HG03025 (cell line): Measurements from ENCODE around the gene SNCA.

Experiments used
- ATAC-seq: cut with Tn5 transposase; IDR thresholded peaks from one replicate; pipeline ENCODE4 v1.9.1; 2021; ENCODE audit warnings: mild to moderate bottlenecking, moderate library complexity; ENCODE audit not compliant: unreplicated experiment, low FRiP score

Gene SNCA

DNA sequence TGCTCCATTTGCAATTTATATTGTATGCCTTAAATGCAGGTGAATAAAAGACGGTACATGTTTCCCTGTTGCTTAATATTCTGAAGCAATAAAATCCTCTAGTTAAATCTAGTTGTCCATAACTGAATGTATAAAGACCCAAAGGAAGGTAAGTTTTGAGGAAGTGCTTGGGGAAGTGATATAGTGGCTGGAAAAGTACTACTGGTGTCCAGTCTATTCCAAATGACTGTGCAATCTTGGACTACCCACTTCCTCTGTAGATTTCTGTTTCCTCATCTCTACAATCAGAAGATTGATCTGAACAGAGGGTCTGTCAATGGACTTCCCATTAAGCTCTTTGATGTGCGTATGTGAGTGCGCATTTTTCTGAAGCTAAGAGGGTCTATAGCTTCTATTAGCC lies 17.0 kb downstream of the SNCA start:
- no peak for ATAC-seq

DNA sequence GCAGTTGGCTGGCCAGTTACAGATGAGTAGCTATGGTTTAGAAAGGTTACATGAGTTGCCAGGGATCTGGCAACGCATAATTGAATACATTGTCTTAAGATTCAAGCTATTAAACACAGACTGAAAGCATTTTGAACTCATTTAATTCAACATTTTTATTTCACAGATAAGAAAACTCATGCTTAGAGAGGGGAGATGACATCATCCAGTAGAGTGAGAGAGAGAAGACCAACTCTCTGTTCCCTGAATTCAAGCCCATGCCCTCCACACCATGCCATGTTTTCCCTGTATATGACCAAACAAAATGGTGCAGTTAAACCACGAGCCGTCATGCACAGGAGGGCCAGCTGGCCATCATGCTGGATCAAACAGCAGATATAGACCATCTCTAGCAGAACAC lies 22.6 kb downstream of the SNCA start:
- ATAC-seq, result no peak

GRCh38 chr4:89813197-89813596 lies 23.8 kb downstream of the SNCA start:
- ATAC-seq, result no peak

DNA sequence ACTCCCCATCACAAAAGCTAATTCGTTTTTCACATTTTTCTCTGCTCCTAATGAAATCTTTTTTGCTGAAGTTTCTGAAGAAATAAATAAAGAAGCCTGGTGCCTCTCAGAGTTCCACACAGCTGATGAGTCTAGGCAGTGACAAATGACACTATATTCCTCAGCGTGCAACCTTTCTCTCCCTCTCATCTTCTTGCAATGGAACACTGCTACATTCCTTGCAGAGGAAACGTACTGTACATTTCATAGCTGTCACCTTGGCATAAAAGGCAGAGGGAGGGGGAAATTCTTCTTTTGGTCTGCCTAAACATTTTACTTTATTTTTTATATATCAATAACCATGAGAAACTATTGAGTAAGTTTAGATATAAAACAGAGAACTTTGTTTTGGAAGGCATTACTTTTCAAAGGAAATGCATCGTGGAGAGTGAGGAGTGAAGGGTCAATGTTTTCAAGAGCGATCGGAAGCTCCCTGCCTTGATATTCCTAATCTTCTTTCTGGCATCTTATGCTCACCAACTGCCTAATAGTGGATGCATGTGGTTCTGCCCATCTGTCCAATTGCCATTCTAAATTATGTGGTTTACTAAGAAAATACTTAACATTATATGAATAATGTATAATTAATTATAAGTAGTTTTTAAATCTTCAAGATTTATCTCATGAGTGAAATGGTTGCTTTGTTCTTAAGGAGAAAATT lies 29.4 kb downstream of the SNCA start:
- no peak for ATAC-seq

DNA sequence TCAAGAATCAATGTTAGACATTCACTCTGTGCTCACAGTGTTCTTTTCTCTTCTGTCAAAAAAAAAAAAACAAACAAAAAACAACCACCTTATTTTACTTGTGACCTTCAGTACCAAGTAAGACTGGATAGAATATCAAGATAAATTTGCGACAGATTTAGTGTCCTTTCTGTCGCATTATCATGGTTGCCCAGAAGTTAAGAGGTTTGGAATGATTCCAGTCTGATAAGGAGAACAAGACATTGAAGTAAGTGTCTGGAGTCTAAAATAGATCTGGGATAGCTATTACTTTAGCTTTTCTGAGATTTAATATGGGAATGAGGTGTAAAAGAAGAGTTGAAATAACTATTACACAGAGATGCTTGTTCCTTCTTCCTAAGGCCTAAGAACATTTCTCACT lies 31.7 kb downstream of the SNCA start:
- ATAC-seq, result no peak

GRCh38 chr4:89803915-89804314 lies 33.0 kb downstream of the SNCA start:
- ATAC-seq, result no peak

- no peak for ATAC-seq
Observed at GRCh38 chr4:89803036-89803435, 33.9 kb downstream of the SNCA start.

DNA sequence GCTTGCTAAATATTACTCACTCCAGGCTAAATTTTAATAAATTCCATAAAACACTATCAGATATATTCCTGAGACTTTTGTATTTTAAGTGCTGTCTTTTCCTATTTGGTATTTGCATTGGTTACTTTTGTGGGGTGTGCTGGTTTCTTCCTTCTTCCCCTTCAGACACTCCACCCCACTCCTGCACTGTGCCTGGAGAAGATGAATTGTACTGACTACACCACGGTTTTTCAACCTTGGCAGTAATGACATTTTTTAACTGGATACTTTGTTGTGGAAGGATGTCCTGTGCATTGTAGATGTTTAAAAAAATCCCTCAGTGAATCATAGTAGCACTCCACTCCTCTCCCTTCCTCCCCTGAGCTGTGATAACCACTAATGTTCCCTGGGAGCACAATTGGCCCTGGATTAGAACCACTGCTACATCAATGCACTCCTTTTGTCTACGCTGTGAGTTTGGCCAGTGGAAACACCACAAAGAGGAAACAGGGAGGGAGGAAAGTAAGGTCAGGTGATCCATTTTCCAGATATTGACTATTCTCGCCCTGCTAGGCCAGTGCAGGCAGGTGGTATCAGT lies 36.3 kb downstream of the SNCA start:
- ATAC-seq, result no peak

- ATAC-seq, result no peak
Observed at GRCh38 chr4:89800012-89800516, 36.9 kb downstream of the SNCA start.

- no peak for ATAC-seq
Observed at GRCh38 chr4:89799071-89799470, 37.9 kb downstream of the SNCA start.

- ATAC-seq, result no peak
Observed at GRCh38 chr4:89797117-89797516, 39.8 kb downstream of the SNCA start.

DNA sequence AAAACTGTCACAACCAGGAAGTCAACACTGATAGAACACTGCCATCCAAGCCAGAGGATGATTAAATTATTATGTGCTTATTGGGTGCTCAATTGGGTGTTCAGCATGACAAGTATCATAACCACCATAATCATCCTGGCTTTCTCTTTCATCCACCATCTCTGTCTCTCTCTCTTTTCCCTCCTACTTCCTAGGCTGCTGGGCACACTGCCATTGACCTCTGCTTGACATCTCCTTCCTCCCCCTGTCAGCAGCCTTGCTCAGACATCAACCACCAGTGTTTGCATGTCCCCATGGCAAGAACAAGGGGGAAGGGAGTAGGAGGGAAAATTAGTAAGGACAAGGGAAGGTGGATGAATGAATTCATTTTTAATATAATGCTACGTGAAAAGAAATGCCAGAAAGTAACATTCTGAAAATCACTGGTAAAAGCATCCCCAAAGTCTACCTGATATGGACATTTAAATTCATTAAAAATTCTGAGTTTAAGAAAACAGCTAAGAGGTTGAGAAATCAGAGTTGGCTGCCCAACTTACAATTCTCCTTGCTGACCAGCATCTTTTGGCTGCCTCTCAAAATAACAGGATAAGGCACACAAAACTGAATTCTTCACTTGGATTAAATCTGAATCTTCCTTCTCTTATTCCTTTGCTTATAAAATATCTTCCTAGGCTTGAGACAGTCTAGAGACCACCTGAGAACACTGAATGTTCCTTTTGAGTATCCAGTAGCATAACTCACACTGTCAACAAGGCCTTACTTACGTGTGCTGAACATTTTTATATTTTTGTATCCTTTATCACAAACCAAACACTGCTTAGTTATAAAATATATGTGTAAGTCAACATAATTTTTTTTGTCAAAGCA lies 48.5 kb downstream of the SNCA start:
- no peak for ATAC-seq

DNA sequence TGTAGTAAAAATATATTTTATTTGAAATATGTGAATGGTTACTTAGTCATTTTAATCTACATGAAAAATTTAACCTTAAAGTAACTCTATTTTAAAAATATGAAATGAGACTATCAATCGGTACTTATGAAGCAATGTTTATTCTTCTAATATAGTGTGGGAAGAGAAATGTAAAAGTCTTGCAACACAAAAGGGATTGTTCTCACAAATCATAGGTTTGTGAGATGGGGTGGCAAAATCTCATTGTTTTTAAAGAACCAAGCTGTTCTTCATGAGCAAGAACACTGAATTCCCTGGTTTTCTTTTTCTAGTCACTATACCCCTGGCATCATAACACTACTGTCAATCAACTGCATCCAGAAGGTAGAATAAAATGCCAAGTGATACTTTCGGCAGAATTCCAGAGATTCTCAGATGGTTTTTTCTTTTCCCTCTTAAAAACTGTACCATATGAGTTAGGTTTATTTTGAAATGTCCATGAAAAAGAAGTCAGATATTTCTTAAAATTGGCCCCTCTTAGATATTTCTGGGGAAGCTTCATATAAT lies 52.2 kb downstream of the SNCA start:
- ATAC-seq, result no peak

- no peak for ATAC-seq
Observed at GRCh38 chr4:89781321-89781720, 55.6 kb downstream of the SNCA start.

DNA sequence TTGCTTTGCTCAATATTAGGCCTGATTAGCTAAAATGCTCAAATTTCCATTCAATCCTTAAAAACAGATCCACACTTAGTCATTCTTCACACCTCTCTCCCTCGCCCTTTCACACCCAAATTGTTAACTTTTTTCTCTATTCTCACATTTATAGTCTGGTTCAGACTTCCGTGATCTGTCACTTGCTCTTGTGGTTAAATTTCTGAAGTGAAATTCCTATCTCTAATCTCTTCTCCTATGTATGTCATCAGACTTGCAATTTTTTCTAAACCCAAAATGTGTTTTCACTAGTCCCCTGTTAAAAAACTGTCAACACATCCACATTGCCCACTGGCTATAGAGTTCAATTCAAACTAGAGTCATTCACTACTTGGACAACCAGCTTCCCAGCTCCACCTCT lies 63.2 kb downstream of the SNCA start:
- ATAC-seq, result no peak

DNA sequence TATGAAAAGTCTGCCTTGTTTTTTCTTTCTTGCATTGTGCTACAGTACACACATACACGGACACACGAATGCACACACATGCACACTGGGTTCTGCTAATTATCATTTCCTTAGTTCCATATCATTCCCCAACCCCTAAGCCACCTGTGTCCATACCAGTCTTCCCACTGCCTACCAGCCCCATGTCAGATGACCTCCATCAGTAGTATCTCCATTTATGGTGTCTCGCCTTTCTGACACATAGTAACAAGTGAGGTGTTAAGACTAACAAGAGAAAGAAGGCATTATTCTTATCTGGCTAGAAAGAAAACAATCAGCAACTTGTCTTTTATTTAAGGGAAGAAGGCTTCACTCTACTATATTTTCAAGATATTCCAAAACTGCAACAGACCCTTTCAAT lies 67.1 kb downstream of the SNCA start:
- no peak for ATAC-seq

- ATAC-seq, result no peak
Observed at GRCh38 chr4:89767924-89768323, 69.0 kb downstream of the SNCA start.

DNA sequence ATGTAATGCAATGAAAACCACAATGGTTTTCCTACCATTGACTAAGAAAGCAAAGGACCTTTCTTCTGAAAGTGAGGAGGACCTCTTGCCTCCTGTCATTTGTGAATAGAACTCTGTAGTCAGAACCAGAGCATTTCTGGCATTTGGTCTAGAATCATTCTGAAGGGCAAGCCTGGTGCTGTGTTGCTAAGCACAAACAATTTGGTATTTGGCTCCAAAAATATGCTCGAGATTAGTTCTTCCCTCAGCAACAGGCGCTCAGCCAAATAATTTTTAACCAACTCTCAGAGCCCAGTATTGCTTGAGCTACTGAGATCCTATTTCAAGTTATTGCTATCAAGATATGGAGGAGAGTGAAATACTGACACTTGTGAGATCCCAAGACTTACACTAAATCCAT lies 71.0 kb downstream of the SNCA start:
- ATAC-seq, result no peak

- no peak for ATAC-seq
Observed at GRCh38 chr4:89765528-89765927, 71.4 kb downstream of the SNCA start.

DNA sequence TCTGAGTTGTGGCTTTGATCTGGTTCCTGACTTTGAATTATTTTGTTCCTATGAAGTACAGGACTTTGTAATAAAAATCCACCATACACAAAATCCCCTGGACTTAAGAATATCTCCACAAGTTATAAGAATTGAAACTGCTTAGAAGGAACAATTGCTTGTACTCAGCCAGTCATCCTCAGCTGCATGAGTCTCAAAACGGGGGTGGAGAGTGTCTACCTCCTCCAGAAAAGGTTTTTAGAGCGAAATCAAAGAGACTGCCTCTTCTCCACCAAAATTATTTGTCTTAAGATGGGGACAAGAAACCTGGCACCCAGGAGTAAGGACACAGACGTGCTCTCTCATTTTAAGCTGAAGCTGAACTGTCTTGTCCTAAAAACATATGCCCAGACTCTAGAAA lies 74.7 kb downstream of the SNCA start:
- no peak for ATAC-seq

DNA sequence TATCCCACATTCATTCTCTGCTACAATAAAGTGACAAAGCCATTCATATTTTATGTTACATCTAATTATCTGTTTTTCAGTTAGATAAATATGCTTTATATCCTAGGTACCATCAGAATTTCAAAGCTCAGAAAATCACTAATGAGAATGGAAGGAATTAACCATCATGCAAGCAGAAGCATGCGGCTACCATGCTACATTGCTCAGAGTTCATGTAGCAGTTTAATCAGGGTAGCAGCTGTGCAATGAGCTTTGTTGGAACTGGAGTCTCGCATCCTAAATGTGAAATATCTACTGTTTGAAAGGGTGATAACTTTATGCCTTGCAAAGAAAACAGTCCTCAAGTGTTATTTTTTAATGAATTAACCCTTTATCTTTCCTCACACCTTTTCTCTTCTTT lies 77.5 kb downstream of the SNCA start:
- ATAC-seq, result no peak
